ENCODE measurements around the gene RNF181.
"Not testable (repeated sequence)": the region's sequence is repeated elsewhere in the genome, so short reads cannot be mapped to it uniquely, and the experiment has no call there.

Gene RNF181

DNA sequence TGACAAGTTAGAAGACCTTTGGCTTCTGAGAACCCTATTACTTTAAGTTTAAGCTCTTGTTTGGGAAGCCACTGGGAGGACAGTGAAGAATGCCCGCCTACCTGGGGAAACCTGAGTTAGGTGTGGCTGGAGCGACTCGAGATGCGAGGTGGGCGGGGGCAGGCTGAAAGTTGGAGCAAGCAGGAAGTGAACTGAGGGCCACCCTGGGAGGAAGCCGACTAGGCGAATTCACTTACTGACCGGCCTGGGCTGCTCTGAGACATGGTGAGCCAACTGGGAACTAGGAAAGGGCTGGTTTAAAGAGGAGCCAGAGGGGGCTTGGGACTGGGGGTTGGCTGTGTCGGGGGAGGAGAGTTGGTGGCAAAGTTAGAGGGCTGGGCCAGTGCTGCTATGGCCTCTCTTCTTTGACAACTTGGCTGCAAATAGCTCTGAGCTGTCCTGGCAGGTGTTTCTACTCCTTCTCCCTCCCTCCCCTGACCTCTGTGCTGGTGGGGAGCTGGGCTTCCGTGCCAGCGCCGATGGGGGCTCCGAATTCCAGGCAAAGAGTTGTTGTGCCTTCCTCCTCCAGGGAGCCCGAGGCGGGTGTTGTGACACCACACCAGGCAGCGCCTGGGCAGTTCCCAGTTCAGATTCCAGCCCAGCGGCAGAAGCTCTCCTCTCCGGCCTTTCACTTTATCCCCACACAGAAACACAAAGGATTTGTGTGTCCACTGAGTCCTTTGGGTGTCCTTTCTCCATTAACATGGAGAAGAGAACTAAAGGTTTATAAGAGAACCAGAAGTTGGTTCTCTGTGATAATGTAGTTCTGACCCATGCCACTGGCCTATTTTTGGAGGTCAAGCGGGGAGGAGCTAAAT is 17.9 kb upstream of the RNF181 start, which contains the start of gene VAMP8:
VAMP8 (plus strand) TSS at position 201 of the 857 bp plus-strand sequence; CDS start at position 262, 61 bp downstream.
- DNase-seq: no peak

DNA sequence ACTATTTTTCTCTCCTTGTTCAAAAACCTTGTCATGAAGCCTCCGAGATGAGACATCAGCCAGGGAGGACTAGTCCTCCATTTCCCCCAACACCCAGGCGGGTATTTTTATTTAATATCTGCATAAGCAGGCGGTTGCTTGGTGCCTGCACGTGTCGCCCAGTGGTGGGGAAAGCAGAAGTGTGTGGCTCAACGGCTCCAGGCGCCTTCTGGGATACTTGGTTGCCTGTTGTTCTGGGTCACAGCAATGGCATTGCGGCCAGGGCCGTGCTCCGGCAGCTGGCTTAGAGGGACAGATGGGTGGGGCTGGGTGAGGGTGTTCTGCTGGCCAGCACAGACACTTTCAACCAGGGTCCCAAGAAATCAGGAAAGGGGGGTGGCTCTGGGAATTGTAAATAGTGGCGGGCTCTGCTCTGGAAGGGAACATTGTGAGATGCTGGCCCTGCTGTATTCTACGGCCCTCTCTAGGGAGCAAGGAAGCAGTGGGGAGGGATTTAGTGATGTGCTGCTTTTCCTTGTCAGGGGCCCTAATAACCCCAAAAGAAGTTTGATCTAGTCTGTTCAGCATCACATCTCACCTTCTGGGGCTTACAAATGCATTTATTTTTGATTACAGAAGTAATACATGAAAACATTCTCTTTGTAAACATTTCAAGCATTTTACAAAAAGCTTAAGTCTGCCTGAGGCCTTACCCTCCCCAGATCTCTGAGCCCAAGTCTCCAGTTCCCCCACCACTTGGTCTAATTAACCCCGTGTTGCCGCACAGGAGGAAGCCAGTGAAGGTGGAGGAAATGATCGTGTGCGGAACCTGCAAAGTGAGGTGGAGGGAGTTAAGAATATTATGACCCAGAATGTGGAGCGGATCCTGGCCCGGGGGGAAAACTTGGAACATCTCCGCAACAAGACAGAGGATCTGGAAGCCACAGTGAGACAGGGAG is 17.0 kb upstream of the RNF181 start:
- no peak for DNase-seq

- DNase-seq: no peak
Measured at GRCh38 chr2:85579266-85579935, 16.1 kb upstream of the RNF181 start.

- DNase-seq: no peak
Measured at GRCh38 chr2:85580206-85580605, 15.3 kb upstream of the RNF181 start.

GRCh38 chr2:85582492-85582891 is 13.1 kb upstream of the RNF181 start:
- no peak for DNase-seq

GRCh38 chr2:85583667-85584353 is 11.7 kb upstream of the RNF181 start:
- DNase-seq: no peak

DNA sequence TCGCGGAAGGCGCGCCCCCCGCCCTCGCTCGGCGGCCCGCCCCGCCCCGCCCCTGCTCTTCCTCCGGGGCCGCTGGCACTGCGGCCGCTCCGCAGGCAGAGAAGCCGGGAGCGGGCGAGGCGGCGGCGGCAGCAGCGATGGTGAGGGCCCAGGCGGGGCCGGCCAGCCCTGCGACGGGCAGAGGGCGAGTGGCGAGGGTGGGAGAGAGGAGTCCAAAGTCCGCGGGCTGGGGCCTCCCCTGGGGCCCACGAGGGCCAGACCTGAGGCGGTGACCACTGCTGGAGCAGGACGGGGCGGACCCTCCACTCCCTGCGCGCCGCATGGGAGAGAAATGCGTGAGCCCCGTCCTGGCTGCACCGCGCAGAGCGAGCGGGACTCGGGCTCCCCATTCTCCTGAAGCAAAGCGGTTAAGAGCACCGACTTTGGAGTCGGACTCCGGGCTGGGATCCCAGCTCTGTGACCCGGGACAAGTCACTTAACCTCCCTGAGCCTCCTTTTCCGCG is 11.1 kb upstream of the RNF181 start, which contains the start of gene VAMP5:
VAMP5 (plus strand) TSS at position 78 of the 503 bp plus-strand sequence; CDS start at position 138, 60 bp downstream.
- no peak for DNase-seq

DNA sequence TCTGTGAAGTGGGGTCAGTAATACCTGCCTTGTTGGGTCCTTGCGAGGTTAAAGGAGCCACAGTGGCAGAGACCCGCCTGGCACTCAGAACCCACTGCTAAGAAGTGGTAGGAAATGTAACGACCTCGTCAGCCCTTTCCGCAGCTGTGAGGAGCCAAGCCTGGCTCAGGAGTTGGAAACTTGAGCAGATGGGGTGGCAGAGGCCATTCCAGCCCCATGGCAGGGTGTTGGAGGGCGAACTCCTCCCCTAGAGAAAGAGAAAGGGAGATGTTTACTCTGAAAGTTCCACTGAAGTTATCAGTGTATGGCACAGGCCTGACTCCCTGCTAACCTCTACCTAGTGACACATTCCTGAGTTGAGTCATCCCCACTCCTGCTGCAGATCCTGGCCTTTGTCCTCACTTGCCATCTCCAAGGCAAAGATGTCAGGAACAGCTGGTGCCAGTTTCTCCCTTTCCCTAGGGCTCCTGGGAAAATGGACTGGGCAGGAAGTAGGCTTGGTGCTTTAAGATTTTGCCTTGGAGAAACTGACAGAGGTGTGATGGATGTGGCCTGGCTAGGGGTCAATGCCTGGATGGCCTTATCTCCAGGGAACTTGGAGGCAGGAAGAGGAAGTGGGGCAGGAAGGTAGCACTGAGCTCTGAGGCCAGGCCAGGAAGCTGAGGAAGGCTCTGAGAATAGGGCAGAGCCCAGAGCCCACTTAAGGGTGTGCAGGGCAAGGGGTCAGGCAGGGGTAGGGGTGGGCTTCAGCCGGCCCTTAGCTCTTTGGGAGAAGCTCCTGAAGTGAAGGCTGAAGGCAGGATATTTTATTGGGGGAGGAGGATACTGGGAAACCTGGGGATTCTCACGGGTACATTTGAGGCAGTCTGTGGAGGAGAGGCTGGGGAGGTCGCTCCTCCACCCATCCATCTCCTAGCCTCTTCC is 10.4 kb upstream of the RNF181 start:
- no peak for DNase-seq

GRCh38 chr2:85585781-85586105 is 9.8 kb upstream of the RNF181 start:
- no peak for DNase-seq

GRCh38 chr2:85588236-85588635 is 7.3 kb upstream of the RNF181 start:
- no peak for DNase-seq

GRCh38 chr2:85588645-85589044 is 6.9 kb upstream of the RNF181 start:
- no peak for DNase-seq

GRCh38 chr2:85589181-85589580 is 6.4 kb upstream of the RNF181 start:
- DNase-seq: no peak

DNA sequence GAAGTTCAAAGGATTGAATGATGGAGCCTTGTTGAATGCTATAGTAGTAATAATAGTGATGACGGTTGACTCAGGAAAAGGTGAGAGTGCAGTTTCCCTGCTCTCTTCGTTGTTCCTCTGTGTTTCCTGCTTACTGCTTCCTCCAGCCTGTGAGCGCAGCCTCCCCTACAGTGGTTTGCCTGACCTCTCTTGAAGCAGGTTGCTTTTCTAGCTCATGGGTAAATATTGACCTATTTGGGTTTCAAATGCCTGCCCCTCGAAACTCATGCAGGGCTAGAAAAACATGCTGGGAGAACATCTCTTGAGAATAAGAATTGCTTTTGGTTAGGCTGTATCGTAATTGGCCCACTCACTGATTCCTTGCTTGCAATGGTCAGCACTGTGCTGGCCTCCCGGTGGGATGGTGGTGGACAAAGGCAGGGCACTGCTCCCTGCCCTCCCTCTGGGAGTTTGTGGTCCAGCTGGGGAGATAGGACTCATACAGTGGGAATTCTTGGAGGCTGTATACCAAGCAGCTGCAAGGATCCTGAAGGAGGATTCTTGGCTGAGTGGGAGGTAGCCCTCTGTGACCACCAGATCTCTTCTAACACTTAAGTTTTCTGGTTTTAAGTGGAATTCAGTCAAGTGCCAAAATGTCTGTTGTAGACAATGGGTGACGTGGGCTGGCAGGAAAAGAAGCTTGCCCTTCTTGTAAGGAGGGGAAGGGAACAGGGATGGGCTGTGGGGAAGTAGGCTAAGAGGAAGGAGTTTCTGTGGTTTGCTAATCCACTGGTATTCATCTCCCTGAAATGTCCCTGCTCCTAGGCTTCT is 5.4 kb upstream of the RNF181 start:
- no peak for DNase-seq

DNA sequence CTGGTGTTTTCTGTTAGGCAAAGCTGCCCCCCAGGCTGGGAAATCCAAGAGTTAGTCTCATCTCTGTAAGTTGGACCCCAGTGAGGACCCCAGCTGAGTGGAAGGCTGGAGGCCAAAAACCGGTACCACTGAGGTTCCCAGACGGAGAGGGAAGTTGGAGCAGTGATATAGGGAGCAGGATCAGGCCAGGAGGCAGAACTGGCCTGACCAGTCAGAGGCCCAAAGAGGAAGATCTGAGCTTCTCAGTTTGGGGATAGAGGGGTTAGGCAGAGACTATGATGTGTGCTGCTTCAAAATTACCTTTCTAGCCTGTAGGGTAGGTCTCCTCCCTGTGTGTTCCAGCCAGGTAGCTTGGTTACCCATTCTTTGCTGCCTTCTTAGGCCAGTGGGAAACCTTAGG is 4.6 kb upstream of the RNF181 start:
- no peak for DNase-seq

- DNase-seq: no peak
Measured at GRCh38 chr2:85591563-85591962, 4.0 kb upstream of the RNF181 start.

GRCh38 chr2:85592299-85592698 is 3.2 kb upstream of the RNF181 start:
- DNase-seq: not testable (repeated sequence)

GRCh38 chr2:85593023-85593422 is 2.5 kb upstream of the RNF181 start:
- no peak for DNase-seq

- no peak for DNase-seq
Measured at GRCh38 chr2:85594715-85595300, 737 bp upstream of the RNF181 start.

GRCh38 chr2:85596026-85596333 is 435 bp downstream of the RNF181 start:
- no peak for DNase-seq
